Choroid plexus epithelial cell (primary cell): ENCODE results near the gene SLITRK1.

ENCODE experiments used
- DNase-seq: peaks from one replicate; pipeline ENCODE4 v3.0.0-alpha.2; 2010; ENCODE audit warnings: low read depth
- H3K4me3 ChIP-seq: 2 replicates; pipeline ENCODE4 v1.5.1; 2011; ENCODE audit warnings: low read depth, mild to moderate bottlenecking, control low read depth, low read length, moderate library complexity
- TF ChIP-seq, protein P1 (sequence below): conservative IDR thresholded peaks from 2 replicates; pipeline ENCODE4 v1.5.1; 2011; ENCODE audit warnings: low read depth, mild to moderate bottlenecking, control low read depth, inconsistent platforms, low read length, moderate library complexity

Gene SLITRK1

DNA sequence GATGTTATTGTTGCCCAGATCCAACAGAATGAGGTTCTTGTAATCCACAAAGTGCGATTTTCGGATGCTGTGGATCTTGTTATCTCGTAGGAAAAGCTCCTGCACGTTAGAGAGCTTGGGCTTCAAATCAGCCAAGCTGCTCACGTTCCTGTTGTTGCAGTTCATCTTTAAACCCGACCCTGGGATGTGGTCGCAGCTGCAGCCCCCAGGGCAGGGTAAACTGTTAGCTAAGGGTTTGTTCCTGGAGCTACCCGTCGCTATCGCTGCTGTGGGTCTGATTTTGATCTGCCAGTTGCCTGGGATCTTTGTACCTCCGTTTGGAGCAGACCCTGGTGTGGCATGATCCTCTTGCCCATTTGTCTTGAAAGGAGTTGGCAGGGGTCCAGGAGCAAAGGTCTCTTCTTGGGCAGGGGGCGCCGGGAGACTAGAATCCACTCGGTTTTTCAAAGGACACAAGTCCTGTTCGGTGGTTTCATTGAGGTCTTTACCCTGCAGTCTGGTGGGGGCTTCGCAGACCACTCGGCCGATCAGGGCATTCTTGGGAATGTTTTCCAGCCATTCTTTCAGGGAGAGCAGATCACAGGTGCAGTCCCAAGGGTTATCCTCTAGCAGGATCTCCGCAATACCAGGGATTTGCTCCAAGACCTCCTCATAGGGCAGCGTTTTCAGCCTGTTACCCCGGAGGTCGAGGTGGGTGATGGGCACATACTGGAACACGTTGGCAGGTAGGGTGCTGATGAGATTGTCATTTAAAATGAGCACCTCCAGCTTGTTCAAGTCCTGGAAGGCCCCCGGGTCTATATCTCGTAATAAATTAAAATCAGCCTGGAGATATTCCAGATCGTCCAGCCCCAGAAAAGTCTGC lies 1.8 kb downstream of the SLITRK1 start:
- TF ChIP-seq, protein P1, sequence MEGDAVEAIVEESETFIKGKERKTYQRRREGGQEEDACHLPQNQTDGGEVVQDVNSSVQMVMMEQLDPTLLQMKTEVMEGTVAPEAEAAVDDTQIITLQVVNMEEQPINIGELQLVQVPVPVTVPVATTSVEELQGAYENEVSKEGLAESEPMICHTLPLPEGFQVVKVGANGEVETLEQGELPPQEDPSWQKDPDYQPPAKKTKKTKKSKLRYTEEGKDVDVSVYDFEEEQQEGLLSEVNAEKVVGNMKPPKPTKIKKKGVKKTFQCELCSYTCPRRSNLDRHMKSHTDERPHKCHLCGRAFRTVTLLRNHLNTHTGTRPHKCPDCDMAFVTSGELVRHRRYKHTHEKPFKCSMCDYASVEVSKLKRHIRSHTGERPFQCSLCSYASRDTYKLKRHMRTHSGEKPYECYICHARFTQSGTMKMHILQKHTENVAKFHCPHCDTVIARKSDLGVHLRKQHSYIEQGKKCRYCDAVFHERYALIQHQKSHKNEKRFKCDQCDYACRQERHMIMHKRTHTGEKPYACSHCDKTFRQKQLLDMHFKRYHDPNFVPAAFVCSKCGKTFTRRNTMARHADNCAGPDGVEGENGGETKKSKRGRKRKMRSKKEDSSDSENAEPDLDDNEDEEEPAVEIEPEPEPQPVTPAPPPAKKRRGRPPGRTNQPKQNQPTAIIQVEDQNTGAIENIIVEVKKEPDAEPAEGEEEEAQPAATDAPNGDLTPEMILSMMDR: no peak
- H3K4me3 ChIP-seq: no peak overlapping the region
- no peak for DNase-seq

DNA sequence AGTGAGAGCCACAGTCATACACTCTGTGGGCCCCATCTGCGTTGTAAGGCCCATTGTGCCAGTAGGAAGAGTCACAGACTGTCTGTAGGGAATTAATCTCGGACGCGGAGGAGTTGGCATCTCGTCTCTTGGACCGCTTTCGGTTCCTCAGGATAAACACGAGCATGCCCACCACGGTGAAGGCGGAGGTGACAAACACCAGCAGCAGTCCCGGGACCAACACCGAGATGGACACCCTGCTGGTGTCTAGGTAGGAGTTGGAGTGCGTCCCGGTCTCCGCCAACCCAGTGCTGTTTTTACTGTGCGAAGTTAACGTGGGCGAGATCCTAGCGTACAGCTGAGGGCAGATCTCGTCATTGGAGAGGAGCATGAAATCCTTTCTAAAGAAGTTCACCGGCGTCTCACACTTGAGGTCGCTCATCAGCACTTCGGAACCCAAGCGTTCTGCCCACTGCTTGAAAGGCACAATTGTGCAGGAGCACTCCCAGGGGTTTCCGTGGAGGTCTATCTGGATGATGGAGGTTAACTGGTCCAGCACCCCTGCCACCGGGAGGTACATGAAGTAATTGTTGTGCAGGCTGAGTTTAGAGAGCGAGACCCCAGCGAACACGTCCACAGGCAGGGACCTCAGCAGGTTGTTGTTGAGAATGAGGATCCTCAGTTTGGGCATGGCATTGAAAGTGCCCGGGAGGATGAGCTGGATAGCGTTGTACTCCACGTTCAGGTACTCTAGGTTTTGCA lies 2.7 kb downstream of the SLITRK1 start:
- TF ChIP-seq, protein P1: no peak
- peak overlapping the region; percentile 50 for H3K4me3 ChIP-seq
- DNase-seq: no peak

DNA sequence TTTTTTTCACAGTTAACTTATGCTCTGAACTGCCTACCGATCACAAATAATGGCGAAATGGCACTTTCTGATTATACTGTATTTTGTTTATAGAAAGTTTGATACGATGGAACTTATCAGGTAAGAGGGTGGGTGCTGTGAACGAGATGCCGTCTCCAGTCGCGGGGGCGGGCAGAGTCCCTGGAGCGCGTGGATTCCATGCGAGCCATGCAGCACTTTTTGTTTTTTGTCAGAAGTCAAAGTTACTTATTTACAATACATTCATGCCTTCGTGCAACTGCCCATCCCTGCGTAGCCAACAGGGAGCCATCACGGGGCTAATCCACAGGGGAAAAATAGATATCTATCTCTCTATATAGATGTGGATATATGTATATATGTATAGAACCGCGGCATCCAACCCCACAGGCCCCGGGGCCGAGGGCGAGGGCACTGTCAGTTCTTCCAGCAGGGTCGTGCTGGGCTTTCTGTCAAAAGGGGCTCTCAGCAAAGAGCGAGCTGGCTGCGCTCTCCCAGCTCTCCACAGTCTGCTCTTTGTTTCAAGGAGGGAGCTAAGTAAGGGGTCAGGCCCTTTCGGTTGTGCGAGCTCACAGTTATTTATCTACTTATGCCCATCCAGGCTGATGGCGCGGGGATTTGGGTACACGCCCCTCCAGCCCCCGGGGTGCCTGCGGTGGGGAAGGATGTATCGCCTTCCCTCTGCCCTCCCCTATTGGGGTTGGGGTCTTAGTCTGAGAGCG lies 3.4 kb downstream of the SLITRK1 start:
- no peak for DNase-seq
- TF ChIP-seq, protein P1: no peak
- H3K4me3 ChIP-seq: peak overlapping the region; percentile 50

DNA sequence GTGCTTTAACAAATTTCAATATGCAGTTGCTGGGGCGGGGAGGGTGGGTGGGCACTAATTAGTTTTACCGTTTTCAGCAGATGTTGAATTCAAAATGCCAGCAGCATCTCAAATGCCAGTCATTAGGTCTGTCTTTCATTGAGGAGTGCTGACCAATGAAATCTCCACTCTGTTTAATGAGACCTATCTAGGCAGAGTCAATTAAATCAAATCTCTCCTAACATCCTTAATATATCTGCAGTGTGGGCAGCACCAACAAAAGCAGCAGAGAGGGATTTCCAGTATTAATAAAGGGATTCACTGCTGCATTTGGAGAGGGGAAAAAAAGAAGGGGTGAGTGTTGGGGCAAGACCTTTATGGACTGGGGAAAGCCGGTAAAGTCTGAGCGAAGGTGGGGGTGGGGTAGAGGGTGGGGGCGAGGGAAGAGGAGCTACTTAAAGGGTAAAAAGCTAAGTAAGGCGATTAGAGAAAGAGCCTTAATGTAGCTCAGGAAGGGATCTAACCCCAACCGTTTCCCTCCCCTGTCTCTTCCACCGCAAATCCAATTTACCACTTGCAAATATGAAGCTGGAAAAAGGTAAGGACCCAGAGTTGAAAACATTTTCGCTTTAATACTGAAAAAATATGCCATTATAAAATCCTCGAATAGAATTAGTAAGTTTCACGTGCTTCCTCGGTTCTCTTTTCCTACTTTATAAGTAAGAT lies 4.5 kb downstream of the SLITRK1 start:
- TF ChIP-seq, protein P1: no peak
- no peak overlapping the region for H3K4me3 ChIP-seq
- no peak for DNase-seq

DNA sequence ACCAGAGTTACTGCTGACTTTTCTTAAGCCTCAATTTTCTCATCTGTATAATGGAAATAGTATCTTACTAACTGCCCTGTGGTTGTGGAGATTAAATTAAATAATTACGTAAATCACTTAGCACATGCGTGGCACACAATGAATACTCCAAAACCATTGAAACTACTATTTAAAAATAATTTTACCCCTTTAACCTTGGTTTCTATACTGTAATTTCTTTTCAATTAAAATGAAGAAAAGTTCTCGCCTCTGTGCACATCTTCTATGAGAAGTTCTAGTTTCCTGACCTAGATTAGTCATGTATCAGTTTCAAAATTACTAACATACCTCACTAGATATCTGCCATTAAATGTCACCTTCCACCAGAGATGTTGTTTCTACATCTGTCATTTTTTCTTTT lies 5.7 kb downstream of the SLITRK1 start:
- no peak for DNase-seq
- no peak overlapping the region for H3K4me3 ChIP-seq
- TF ChIP-seq, protein P1: no peak

DNA sequence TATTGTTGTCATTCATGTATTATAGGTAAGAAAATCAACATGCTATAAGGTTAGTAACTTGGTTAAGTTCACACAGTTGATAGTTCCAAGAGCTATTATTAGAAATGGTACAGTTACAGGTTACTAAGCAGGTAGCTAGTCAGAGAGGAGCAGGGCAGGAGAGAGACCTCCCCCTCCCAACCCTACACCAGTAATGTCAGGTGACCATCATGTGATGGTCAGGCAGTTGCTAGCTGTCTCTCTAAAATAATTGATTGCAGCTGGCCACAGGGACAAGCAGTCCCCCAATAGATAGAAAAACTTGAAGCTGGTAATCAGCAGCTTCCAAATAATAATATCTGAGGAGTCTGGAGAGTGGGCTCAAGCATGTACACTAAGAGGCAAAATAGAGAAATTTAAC lies 14.6 kb downstream of the SLITRK1 start:
- no peak for DNase-seq
- H3K4me3 ChIP-seq: no peak overlapping the region
- TF ChIP-seq, protein P1: no peak
